Measurements from ENCODE around the gene ACO2. TPM values are rescaled to one million over a fixed set of nuclear protein-coding genes. Genes with fewer than 3 reads are reported as not detected.

ACO2 gene
- total RNA-seq, 1 experiment from 2014 or later, result 71.5 TPM

- BruUV-seq (replicated peaks), result TSS peak; percentile 32
- in situ Hi-C loops (cut with HindIII; ENCODE audit: low pct_unique_long_range_greater_than_20kb, low sequenced_read_pairs) (no loop called here), intact Hi-C loops (cut with micrococcal nuclease; ENCODE audit: unreplicated experiment) (no loop called here)
- no peaks in the 10 kb centered on the region for H3K9me3 ChIP-seq (ENCODE audit: control insufficient read depth, insufficient read depth, low read depth, low read length)
- ATAC-seq (0 out of 2 replicates have a peak, but pooled peaks have one; percentile 27), DNase-seq (ENCODE audit: low read depth, low spot score) (peak; percentile 4)
- H3K27ac ChIP-seq (ENCODE audit: low read length), result no peak overlapping the region
- ChIA-PET CTCF (no interaction called here), POLR2A (no interaction called here)
- H3K27me3 ChIP-seq (ENCODE audit: control insufficient read depth, insufficient read depth, low read length), result no peaks in the 10 kb centered on the region
- TF ChIP-seq CTCF (IDR thresholded peaks at IDR 0.05) (no peak), TCF7L2 (IDR thresholded peaks at IDR 0.05; ENCODE audit: low read depth, low read length) (no peak), REST (IDR thresholded peaks at IDR 0.05; ENCODE audit: insufficient read depth in 1 of 2, low read depth in 2 of 2, low read length in 1 of 2) (no peak), POLR2AphosphoS5 (IDR thresholded peaks at IDR 0.05; ENCODE audit: low read depth, low read length) (no peak), SIN3A (IDR thresholded peaks at IDR 0.05; ENCODE audit: borderline replicate concordance, insufficient read depth, low read depth, low read length) (no peak)
- no peak overlapping the region for H3K4me3 ChIP-seq (ENCODE audit: low read depth in 2 of 2, low read length in 2 of 2)
- peaks cover 37% of the 10 kb centered on the region for H3K4me1 ChIP-seq (ENCODE audit: control insufficient read depth, insufficient read depth, low read length)
- no peaks in the 10 kb centered on the region for H3K36me3 ChIP-seq (ENCODE audit: control insufficient read depth, insufficient read depth, low read length)
These were observed 12.4 kb downstream of the ACO2 start for GRCh38 chr22:41481131-41481830.

GRCh38 chr22:41481925-41482318 is 13.0 kb downstream of the ACO2 start:
- intact Hi-C loops (cut with micrococcal nuclease; ENCODE audit: unreplicated experiment), result no loop called here
- ChIA-PET POLR2A (no interaction called here), CTCF (no interaction called here)
- no peak overlapping the region for H3K27ac ChIP-seq (ENCODE audit: low read length)
- no TSS peak for BruUV-seq (replicated peaks)
- no peak for TF ChIP-seq SIN3A (IDR thresholded peaks at IDR 0.05; ENCODE audit: borderline replicate concordance, insufficient read depth, low read depth, low read length)
- no peak for TF ChIP-seq CTCF (IDR thresholded peaks at IDR 0.05)
- TF ChIP-seq REST (IDR thresholded peaks at IDR 0.05; ENCODE audit: insufficient read depth in 1 of 2, low read depth in 2 of 2, low read length in 1 of 2), result no peak
- no peak for TF ChIP-seq POLR2AphosphoS5 (IDR thresholded peaks at IDR 0.05; ENCODE audit: low read depth, low read length)
- TF ChIP-seq TCF7L2 (IDR thresholded peaks at IDR 0.05; ENCODE audit: low read depth, low read length), result no peak
- in situ Hi-C loops (cut with HindIII; ENCODE audit: low pct_unique_long_range_greater_than_20kb, low sequenced_read_pairs), result no loop called here
- no peaks in the 10 kb centered on the region for H3K36me3 ChIP-seq (ENCODE audit: control insufficient read depth, insufficient read depth, low read length)
- no peak; the same call in 1 of the 2 replicates for ATAC-seq
- peaks cover 37% of the 10 kb centered on the region for H3K4me1 ChIP-seq (ENCODE audit: control insufficient read depth, insufficient read depth, low read length)
- H3K9me3 ChIP-seq (ENCODE audit: control insufficient read depth, insufficient read depth, low read depth, low read length), result no peaks in the 10 kb centered on the region
- no peak overlapping the region for H3K4me3 ChIP-seq (ENCODE audit: low read depth in 2 of 2, low read length in 2 of 2)
- no peaks in the 10 kb centered on the region for H3K27me3 ChIP-seq (ENCODE audit: control insufficient read depth, insufficient read depth, low read length)
- DNase-seq (ENCODE audit: low read depth, low spot score), result no peak
